Liver (tissue), 9 donors: ENCODE results near the gene PLPPR5. TPM values are rescaled to one million over a fixed set of nuclear protein-coding genes. Genes with fewer than 3 reads are reported as not detected.
"Not testable (repeated sequence)": the region's sequence is repeated elsewhere in the genome, so short reads cannot be mapped to it uniquely, and the experiment has no call there.

Experiments
- DNase-seq: peaks from one replicate; pipeline ENCODE4 v3.0.0-alpha.2; 2017; ENCODE audit warnings: low spot score
- H3K27ac ChIP-seq, 2 donors: one replicate each; pipeline ENCODE4 v1.7.0; 2013; ENCODE audit warnings: inconsistent platforms in 2 of 2, low read length in 2 of 2, control low read depth in 1 of 2, low read depth in 1 of 2, mild to moderate bottlenecking in 1 of 2
- H3K27me3 ChIP-seq, 4 donors: one replicate each; pipeline versions ENCODE4 v1.6.1 to v1.7.0; 2013; ENCODE audit warnings: low read length in 3 of 4, inconsistent platforms in 1 of 4, mild to moderate bottlenecking in 1 of 4, moderate library complexity in 1 of 4; ENCODE audit not compliant: control insufficient read depth in 4 of 4, insufficient read depth in 4 of 4
- H3K36me3 ChIP-seq, 4 donors: one replicate each; pipeline versions ENCODE4 v1.6.1 to v1.7.0; 2013; ENCODE audit warnings: low read length in 3 of 4, mild to moderate bottlenecking in 3 of 4, low read depth in 1 of 4, moderate library complexity in 1 of 4; ENCODE audit not compliant: control insufficient read depth in 4 of 4, insufficient read depth in 3 of 4
- H3K4me1 ChIP-seq, 4 donors: one replicate each; pipeline versions ENCODE4 v1.6.1 to v1.7.0; 2013; ENCODE audit warnings: low read length in 3 of 4, mild to moderate bottlenecking in 3 of 4, moderate library complexity in 1 of 4; ENCODE audit not compliant: control insufficient read depth in 4 of 4, insufficient read depth in 4 of 4
- H3K4me3 ChIP-seq, 3 donors: one replicate each; pipeline versions ENCODE4 v1.6.1 to v1.7.0; 2013; ENCODE audit warnings: low read length in 3 of 3, control low read depth in 1 of 3, low read depth in 1 of 3, mild to moderate bottlenecking in 1 of 3
- H3K9ac ChIP-seq, 2 donors: one replicate each; pipeline ENCODE4 v1.7.0; 2013; ENCODE audit warnings: low read length in 2 of 2, mild to moderate bottlenecking in 2 of 2, moderate library complexity in 2 of 2, control low read depth in 1 of 2, low read depth in 1 of 2
- H3K9me3 ChIP-seq, 4 donors: one replicate each; pipeline versions ENCODE4 v1.6.1 to v1.7.0; 2013; ENCODE audit warnings: low read length in 3 of 4; ENCODE audit not compliant: control insufficient read depth in 4 of 4
- FOXA1 ChIP-seq: IDR thresholded peaks from 2 replicates; pipeline ENCODE4 v1.6.1; 2016; ENCODE audit warnings: antibody characterized with exemption
- FOXA2 ChIP-seq: IDR thresholded peaks from 2 replicates; pipeline ENCODE4 v1.6.1; 2016; ENCODE audit warnings: antibody characterized with exemption
- HNF4A ChIP-seq, 2 donors: conservative IDR thresholded peaks; 2 replicates each; pipeline ENCODE4 v1.6.1; 2016; ENCODE audit warnings: antibody characterized with exemption in 2 of 2, mild to moderate bottlenecking in 2 of 2
- HNF4G ChIP-seq: IDR thresholded peaks from 2 replicates; pipeline ENCODE4 v1.6.1; 2016; ENCODE audit warnings: antibody characterized with exemption
- NR2F2 ChIP-seq: IDR thresholded peaks from 2 replicates; pipeline ENCODE4 v1.6.1; 2016; ENCODE audit warnings: antibody characterized with exemption
- RAD21 ChIP-seq, 2 donors: IDR thresholded peaks; 2 replicates each; pipeline ENCODE4 v1.6.1; 2016; ENCODE audit warnings: antibody characterized with exemption in 2 of 2, mild to moderate bottlenecking in 2 of 2
- REST ChIP-seq: IDR thresholded peaks from 2 replicates; pipeline ENCODE4 v1.6.1; 2016; ENCODE audit warnings: antibody characterized with exemption, mild to moderate bottlenecking
- RXRA ChIP-seq, 2 donors: IDR thresholded peaks; 2 replicates each; pipeline ENCODE4 v1.6.1; 2017 to 2018; ENCODE audit warnings: antibody characterized with exemption in 2 of 2, mild to moderate bottlenecking in 1 of 2
- SP1 ChIP-seq: IDR thresholded peaks from 2 replicates; pipeline ENCODE4 v1.6.1; 2018; ENCODE audit warnings: antibody characterized with exemption, mild to moderate bottlenecking
- YY1 ChIP-seq: IDR thresholded peaks from 2 replicates; pipeline ENCODE4 v1.6.1; 2016; ENCODE audit warnings: antibody characterized with exemption, mild to moderate bottlenecking
- WGBS: extraction: QIAGEN DNeasy Blood & Tissue Kit; methylation state at CpG from one replicate; pipeline ENCODE4 v1.1.7; 2013; 5-methylcytosine and 5-hydroxymethylcytosine counted together
- polyA plus RNA-seq, 2 donors: library from polyadenylated mRNA; stranded (reverse) in 1 of 2; unstranded in 1 of 2; fragments of 200-250 nt in 1 of 2; fragments of >200 nt in 1 of 2; fragmentation: Nextera tagmentation in 1 of 2; extraction: Ambion mirVana in 1 of 2; gene quantifications; one replicate each; pipeline versions ENCODE4 v1.2.1 to v1.2.3, GENCODE V29; 2013 to 2015
- total RNA-seq, 2 donors: library from RNA; depleted of rRNA; stranded (reverse); fragments of >200 nt; gene quantifications; one replicate each; pipeline ENCODE4 v1.2.3, GENCODE V29; 2014
- TF ChIP-seq, protein P1 (sequence below): IDR thresholded peaks from 2 replicates; pipeline ENCODE4 v1.6.1; 2016; ENCODE audit warnings: antibody characterized with exemption
- donor health status: healthy.
- donor health status: healthy.
- donor health status: healthy.
- donor health status: healthy.
- donor health status: healthy.

Gene PLPPR5
- total and polyA plus RNA-seq, 4 donors: not detected

DNA sequence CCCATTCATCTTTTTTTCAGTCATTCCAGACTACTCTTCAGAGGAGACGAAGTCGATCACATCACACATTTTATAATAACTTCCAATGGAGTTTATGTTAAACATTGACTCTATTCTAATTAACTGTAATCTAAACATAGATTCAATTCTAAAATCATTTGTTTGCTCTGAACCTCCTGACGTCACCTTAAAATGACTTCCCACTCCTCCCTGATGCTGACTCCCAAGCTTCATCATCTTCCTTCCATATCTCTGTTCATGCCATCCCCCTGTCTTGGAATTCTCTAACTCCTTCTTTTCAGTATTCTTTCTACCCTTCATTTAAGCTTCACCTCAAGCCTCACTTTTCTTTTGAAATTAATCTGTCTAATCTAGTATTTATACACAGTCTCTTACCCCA is 45.1 kb upstream of the PLPPR5 start:
- no peak overlapping the region for H3K4me3 ChIP-seq
- WGBS: 78% methylated on average over 3 of the region's 3 CpGs
- no peaks in the 10 kb centered on the region for H3K9me3 ChIP-seq
- TF ChIP-seq RXRA (IDR thresholded peaks at IDR 0.05) (no peak), HNF4G (no peak), NR2F2 (no peak), FOXA2 (no peak), HNF4A (conservative IDR thresholded peaks at IDR 0.05) (no peak)
- H3K4me1 ChIP-seq: no peaks in the 10 kb centered on the region
- no peak overlapping the region for H3K9ac ChIP-seq
- H3K36me3 ChIP-seq: no peaks in the 10 kb centered on the region
- no peaks in the 10 kb centered on the region for H3K27me3 ChIP-seq
- no peak for DNase-seq
- no peak overlapping the region for H3K27ac ChIP-seq

DNA sequence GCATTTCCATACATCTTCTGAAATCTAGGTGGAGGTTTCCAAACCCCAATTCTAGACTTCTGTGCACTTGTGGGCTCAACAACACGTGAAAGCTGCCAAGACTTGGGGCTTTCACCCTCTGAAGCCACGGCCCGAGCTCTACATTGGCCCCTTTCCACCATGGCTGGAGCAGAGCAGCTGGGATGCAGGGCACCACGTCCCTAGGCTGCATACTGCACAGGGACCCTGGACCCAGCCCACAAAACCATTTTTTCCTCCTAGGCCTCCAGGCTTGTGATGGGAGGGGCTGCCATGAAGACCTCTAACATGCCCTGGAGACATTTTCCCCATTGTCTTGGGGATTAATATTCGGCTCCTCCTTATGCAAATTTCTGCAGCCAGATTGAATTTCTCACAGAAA is 32.1 kb upstream of the PLPPR5 start:
- H3K36me3 ChIP-seq, DNase-seq, H3K27ac ChIP-seq, H3K4me1 ChIP-seq, H3K4me3 ChIP-seq, H3K9ac ChIP-seq, H3K27me3 ChIP-seq: not testable (repeated sequence)
- WGBS: 66% methylated on average over 5 of the region's 5 CpGs
- H3K9me3 ChIP-seq: peaks cover 0 to 11% (median 5%) of the 10 kb centered on the region in 4 donors

GRCh38 chr1:99018313-99018712 is 13.7 kb upstream of the PLPPR5 start:
- Histone ChIP-seq H3K27ac (no peak overlapping the region), H3K4me3 (no peak overlapping the region), H3K9ac (no peak overlapping the region), H3K36me3 (no peaks in the 10 kb centered on the region), H3K27me3 (peaks cover 0 to 2% (median 0%) of the 10 kb centered on the region in 4 donors), H3K4me1 (no peaks in the 10 kb centered on the region), H3K9me3 (no peaks in the 10 kb centered on the region)
- TF ChIP-seq NR2F2: no peak
- no peak for TF ChIP-seq SP1
- no peak for TF ChIP-seq YY1
- TF ChIP-seq RAD21 (IDR thresholded peaks at IDR 0.05): no peak
- DNase-seq: no peak
- WGBS: 64% methylated on average over 3 of the region's 3 CpGs

DNA sequence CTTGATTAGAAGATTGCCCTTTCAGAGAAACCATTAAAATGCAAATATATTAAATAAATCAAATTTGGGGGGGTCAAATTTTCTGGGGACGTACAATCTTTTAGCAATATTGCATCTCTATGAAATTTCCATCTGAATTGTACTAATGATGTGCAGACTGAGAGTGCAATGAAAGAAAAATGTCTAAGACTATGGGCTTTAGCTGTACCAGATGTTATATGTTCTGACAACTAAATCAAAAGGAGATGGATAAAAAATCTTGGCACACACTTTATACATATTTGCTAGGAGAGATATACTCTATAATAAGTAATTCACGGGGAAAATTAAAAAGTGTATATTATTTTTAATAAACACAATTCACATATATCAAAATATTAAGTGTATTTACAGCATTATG is 13.0 kb upstream of the PLPPR5 start:
- WGBS: 78% methylated on average over 2 of the region's 2 CpGs
- DNase-seq: no peak
- Histone ChIP-seq H3K27me3 (peaks cover 0 to 2% (median 0%) of the 10 kb centered on the region in 4 donors), H3K27ac (no peak overlapping the region), H3K9me3 (no peaks in the 10 kb centered on the region), H3K36me3 (no peaks in the 10 kb centered on the region), H3K4me3 (no peak overlapping the region), H3K9ac (no peak overlapping the region), H3K4me1 (no peaks in the 10 kb centered on the region)
- no peak for TF ChIP-seq FOXA1
- no peak for TF ChIP-seq NR2F2
- TF ChIP-seq, protein P1, sequence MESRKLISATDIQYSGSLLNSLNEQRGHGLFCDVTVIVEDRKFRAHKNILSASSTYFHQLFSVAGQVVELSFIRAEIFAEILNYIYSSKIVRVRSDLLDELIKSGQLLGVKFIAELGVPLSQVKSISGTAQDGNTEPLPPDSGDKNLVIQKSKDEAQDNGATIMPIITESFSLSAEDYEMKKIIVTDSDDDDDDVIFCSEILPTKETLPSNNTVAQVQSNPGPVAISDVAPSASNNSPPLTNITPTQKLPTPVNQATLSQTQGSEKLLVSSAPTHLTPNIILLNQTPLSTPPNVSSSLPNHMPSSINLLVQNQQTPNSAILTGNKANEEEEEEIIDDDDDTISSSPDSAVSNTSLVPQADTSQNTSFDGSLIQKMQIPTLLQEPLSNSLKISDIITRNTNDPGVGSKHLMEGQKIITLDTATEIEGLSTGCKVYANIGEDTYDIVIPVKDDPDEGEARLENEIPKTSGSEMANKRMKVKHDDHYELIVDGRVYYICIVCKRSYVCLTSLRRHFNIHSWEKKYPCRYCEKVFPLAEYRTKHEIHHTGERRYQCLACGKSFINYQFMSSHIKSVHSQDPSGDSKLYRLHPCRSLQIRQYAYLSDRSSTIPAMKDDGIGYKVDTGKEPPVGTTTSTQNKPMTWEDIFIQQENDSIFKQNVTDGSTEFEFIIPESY: no peak
- no peak for TF ChIP-seq REST
- TF ChIP-seq HNF4A (conservative IDR thresholded peaks at IDR 0.05): no peak
- TF ChIP-seq YY1: no peak
